ENCODE measurements around the gene SAYSD1. TPM values are rescaled to one million over a fixed set of nuclear protein-coding genes. Genes with fewer than 3 reads are reported as not detected.

Gene SAYSD1
- total and polyA plus RNA-seq, 5 donors from 2014 or later, result 20.6 to 33.6 (median 24.1) TPM

DNA sequence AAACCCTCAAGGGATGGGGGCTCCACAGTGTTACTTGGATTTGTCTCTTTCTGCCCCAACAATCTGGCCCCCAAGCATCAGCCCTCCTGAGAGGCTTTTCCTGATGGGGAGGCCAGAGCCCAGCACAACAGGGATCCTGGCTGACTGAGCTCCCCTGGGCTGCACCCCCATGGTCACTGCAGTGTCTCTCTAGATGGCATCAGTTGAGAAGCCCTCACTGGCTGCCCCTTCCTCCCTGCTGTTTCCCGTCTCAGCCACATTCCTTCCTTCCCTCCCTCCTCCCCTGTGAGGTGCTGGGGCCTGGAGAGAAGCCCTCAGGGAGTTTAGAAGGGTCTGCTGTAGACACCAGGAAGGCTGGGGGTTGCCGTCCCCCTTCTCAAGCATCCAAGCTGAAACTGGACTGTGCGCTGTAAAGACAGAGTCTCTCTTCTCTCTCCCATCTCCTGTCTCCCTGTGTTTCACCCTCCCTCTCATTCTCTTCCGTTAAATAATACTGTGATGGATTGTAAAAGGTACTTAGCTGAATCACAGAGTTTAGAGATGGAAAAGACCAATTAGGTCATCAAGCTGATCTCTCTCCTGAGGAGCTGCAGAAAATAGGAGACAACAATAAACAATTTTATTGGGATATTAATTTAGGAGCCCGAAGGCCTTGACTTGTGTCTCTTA lies 29.7 kb downstream of the SAYSD1 start:
- Mint-ChIP-seq H3K27me3 (peaks cover 29% of the 10 kb centered on the region), H3K9me3 (no peaks in the 10 kb centered on the region)

GRCh38 chr6:39084506-39084905 lies 30.5 kb downstream of the SAYSD1 start:
- H3K27me3 ChIP-seq (ENCODE audit: control insufficient read depth, insufficient read depth, low read length), result no peaks in the 10 kb centered on the region
- Mint-ChIP-seq H3K9me3 (no peaks in the 10 kb centered on the region), H3K36me3 (no peaks in the 10 kb centered on the region), H3K27me3 (peaks cover 27% of the 10 kb centered on the region), H3K4me3 (no peak overlapping the region), H3K27ac (no peak overlapping the region), H3K4me1 (peaks cover 0 to 3% (median 1%) of the 10 kb centered on the region in 4 donors)
- H3K4me1 ChIP-seq (ENCODE audit: control insufficient read depth, insufficient read depth, low read length, poor library complexity, severe bottlenecking), result peaks cover 6% of the 10 kb centered on the region
- H3K9me3 ChIP-seq (ENCODE audit: control insufficient read depth in 2 of 2, low read length in 2 of 2), result no peaks in the 10 kb centered on the region
- ATAC-seq (ENCODE audit: low read depth in 2 of 2) (no peak), DNase-seq (no peak)
- no peak overlapping the region for H3K4me3 ChIP-seq (ENCODE audit: low read depth, low read length)
- H3K36me3 ChIP-seq (ENCODE audit: control insufficient read depth, insufficient read depth, low read length), result no peaks in the 10 kb centered on the region
- H3K27ac ChIP-seq (ENCODE audit: insufficient read depth, low read length, poor library complexity, severe bottlenecking), result no peak overlapping the region

More for the DNA sequence above, 29.7 kb downstream of the SAYSD1 start:
- ATAC-seq (ENCODE audit: low read depth in 2 of 2), result no peak
- Mint-ChIP-seq H3K4me3 (no peak overlapping the region), H3K27ac (peak overlapping the region in 1 of 3 donors; percentile 15), H3K4me1 (peaks cover 0 to 4% (median 2%) of the 10 kb centered on the region in 4 donors), H3K36me3 (no peaks in the 10 kb centered on the region)
- H3K27ac ChIP-seq (ENCODE audit: insufficient read depth, low read length, poor library complexity, severe bottlenecking), result no peak overlapping the region
- peaks cover 6% of the 10 kb centered on the region for H3K4me1 ChIP-seq (ENCODE audit: control insufficient read depth, insufficient read depth, low read length, poor library complexity, severe bottlenecking)
- H3K9me3 ChIP-seq (ENCODE audit: control insufficient read depth in 2 of 2, low read length in 2 of 2), result no peaks in the 10 kb centered on the region
- no peaks in the 10 kb centered on the region for H3K36me3 ChIP-seq (ENCODE audit: control insufficient read depth, insufficient read depth, low read length)
- no peak overlapping the region for H3K4me3 ChIP-seq (ENCODE audit: low read depth, low read length)
- no peaks in the 10 kb centered on the region for H3K27me3 ChIP-seq (ENCODE audit: control insufficient read depth, insufficient read depth, low read length)
- DNase-seq, result no peak

DNA sequence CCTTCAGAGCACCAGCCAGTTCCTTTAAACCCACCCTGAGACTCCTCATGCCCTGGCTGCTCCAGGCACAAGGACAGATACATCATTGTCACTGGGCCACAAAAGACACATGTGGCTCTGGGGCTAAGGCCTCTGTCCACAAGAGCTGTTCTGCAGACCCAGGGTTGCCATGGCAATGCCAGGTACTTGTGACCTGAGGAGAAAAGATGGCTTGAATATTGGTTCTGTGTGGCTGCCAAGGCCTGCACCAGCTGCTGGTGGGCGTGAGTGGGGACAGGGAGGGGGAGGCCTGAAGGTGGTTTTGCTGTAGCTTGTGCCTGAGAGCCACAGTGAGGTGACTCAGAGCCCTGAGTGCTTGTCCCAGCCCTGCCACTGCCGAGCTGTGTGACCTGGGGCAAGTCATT lies 31.8 kb downstream of the SAYSD1 start:
- H3K27ac Mint-ChIP-seq, result no peak overlapping the region
- peaks cover 0 to 3% (median 1%) of the 10 kb centered on the region in 4 donors for H3K4me1 Mint-ChIP-seq
- H3K27me3 ChIP-seq (ENCODE audit: control insufficient read depth, insufficient read depth, low read length), result no peaks in the 10 kb centered on the region
- H3K36me3 ChIP-seq (ENCODE audit: control insufficient read depth, insufficient read depth, low read length), result no peaks in the 10 kb centered on the region
- no peaks in the 10 kb centered on the region for H3K9me3 Mint-ChIP-seq
- H3K27ac ChIP-seq (ENCODE audit: insufficient read depth, low read length, poor library complexity, severe bottlenecking), result no peak overlapping the region
- peaks cover 6% of the 10 kb centered on the region for H3K4me1 ChIP-seq (ENCODE audit: control insufficient read depth, insufficient read depth, low read length, poor library complexity, severe bottlenecking)
- H3K36me3 Mint-ChIP-seq, result no peaks in the 10 kb centered on the region
- H3K9me3 ChIP-seq (ENCODE audit: control insufficient read depth in 2 of 2, low read length in 2 of 2), result no peaks in the 10 kb centered on the region
- ATAC-seq (ENCODE audit: low read depth in 2 of 2) (no peak), DNase-seq (no peak)
- peaks cover 22% of the 10 kb centered on the region for H3K27me3 Mint-ChIP-seq
- H3K4me3 ChIP-seq (ENCODE audit: low read depth, low read length), result no peak overlapping the region
- no peak overlapping the region for H3K4me3 Mint-ChIP-seq

- peaks cover 0 to 3% (median 1%) of the 10 kb centered on the region in 4 donors for H3K4me1 Mint-ChIP-seq
- H3K36me3 ChIP-seq (ENCODE audit: control insufficient read depth, insufficient read depth, low read length), result no peaks in the 10 kb centered on the region
- H3K4me3 ChIP-seq (ENCODE audit: low read depth, low read length), result no peak overlapping the region
- peaks cover 6% of the 10 kb centered on the region for H3K4me1 ChIP-seq (ENCODE audit: control insufficient read depth, insufficient read depth, low read length, poor library complexity, severe bottlenecking)
- DNase-seq (no peak), ATAC-seq (ENCODE audit: low read depth in 2 of 2) (no peak)
- H3K27ac Mint-ChIP-seq, result no peak overlapping the region
- H3K9me3 Mint-ChIP-seq, result no peaks in the 10 kb centered on the region
- H3K27me3 ChIP-seq (ENCODE audit: control insufficient read depth, insufficient read depth, low read length), result no peaks in the 10 kb centered on the region
- no peak overlapping the region for H3K27ac ChIP-seq (ENCODE audit: insufficient read depth, low read length, poor library complexity, severe bottlenecking)
- no peaks in the 10 kb centered on the region for H3K36me3 Mint-ChIP-seq
- no peaks in the 10 kb centered on the region for H3K9me3 ChIP-seq (ENCODE audit: control insufficient read depth in 2 of 2, low read length in 2 of 2)
- H3K4me3 Mint-ChIP-seq, result no peak overlapping the region
- peaks cover 18% of the 10 kb centered on the region for H3K27me3 Mint-ChIP-seq
These were observed 32.7 kb downstream of the SAYSD1 start for GRCh38 chr6:39082310-39082709.

- Histone ChIP-seq H3K27me3 (ENCODE audit: control insufficient read depth, insufficient read depth, low read length) (no peaks in the 10 kb centered on the region), H3K27ac (ENCODE audit: insufficient read depth, low read length, poor library complexity, severe bottlenecking) (no peak overlapping the region), H3K36me3 (ENCODE audit: control insufficient read depth, insufficient read depth, low read length) (no peaks in the 10 kb centered on the region), H3K4me3 (ENCODE audit: low read depth, low read length) (no peak overlapping the region), H3K9me3 (ENCODE audit: control insufficient read depth in 2 of 2, low read length in 2 of 2) (no peaks in the 10 kb centered on the region), H3K4me1 (ENCODE audit: control insufficient read depth, insufficient read depth, low read length, poor library complexity, severe bottlenecking) (no peaks in the 10 kb centered on the region)
- no peak overlapping the region for H3K4me3 Mint-ChIP-seq
- DNase-seq, result no peak
- no peak overlapping the region for H3K27ac Mint-ChIP-seq
- no peaks in the 10 kb centered on the region for H3K4me1 Mint-ChIP-seq
- H3K27me3 Mint-ChIP-seq, result peaks cover 7% of the 10 kb centered on the region
- H3K36me3 Mint-ChIP-seq, result no peaks in the 10 kb centered on the region
- no peaks in the 10 kb centered on the region for H3K9me3 Mint-ChIP-seq
- ATAC-seq (ENCODE audit: low read depth in 2 of 2), result no peak
These were observed 34.6 kb downstream of the SAYSD1 start for GRCh38 chr6:39080246-39080875.

DNA sequence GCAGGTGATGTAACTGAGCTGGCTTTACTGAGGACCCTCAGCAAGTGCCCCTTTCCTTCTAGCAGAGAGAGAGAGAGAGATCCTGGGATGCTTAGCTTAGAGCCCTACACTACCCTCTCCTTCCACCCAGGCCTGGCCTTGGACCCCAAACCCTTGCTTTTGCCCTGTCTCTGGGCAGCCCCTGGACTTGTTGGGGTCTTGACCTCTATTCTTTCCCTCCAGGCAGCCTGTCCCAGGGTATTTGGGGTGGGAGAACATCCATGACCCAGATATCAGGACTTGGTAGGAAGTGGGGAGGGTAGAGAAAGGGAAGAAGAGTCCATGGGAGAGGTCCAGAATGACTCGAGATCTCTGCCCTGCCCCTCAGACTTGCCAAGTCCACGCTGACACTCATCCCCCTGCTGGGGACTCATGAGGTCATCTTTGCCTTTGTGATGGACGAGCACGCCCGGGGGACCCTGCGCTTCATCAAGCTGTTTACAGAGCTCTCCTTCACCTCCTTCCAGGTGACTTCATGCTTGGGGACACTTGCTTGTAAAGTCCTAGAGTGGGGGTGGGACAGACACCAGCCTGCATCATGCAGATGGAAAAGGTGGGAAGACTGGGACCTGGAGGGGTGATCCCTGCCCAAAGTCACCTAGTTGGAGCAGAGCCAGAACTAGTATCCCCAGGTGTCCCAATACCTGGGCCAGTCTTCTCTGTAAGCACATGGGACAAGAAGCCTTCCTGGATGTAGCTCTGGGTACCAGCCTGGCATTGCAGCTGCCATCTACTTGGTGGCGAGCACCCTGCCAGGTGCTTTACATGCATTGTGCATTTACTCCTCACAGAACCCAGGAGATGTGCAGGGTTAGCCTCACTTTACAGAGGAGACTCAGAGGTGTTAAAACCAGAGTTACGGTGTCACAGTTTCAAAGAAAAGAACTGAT lies 35.5 kb downstream of the SAYSD1 start:
- no peak for DNase-seq
- Histone ChIP-seq H3K36me3 (ENCODE audit: control insufficient read depth, insufficient read depth, low read length) (no peaks in the 10 kb centered on the region), H3K4me3 (ENCODE audit: low read depth, low read length) (no peak overlapping the region), H3K27me3 (ENCODE audit: control insufficient read depth, insufficient read depth, low read length) (no peaks in the 10 kb centered on the region), H3K27ac (ENCODE audit: insufficient read depth, low read length, poor library complexity, severe bottlenecking) (no peak overlapping the region), H3K4me1 (ENCODE audit: control insufficient read depth, insufficient read depth, low read length, poor library complexity, severe bottlenecking) (no peaks in the 10 kb centered on the region), H3K9me3 (ENCODE audit: control insufficient read depth in 2 of 2, low read length in 2 of 2) (no peaks in the 10 kb centered on the region)
- H3K27ac Mint-ChIP-seq, result no peak overlapping the region
- H3K4me3 Mint-ChIP-seq, result no peak overlapping the region
- H3K27me3 Mint-ChIP-seq, result peaks cover 9% of the 10 kb centered on the region
- H3K9me3 Mint-ChIP-seq, result no peaks in the 10 kb centered on the region
- H3K36me3 Mint-ChIP-seq, result no peaks in the 10 kb centered on the region
- no peaks in the 10 kb centered on the region for H3K4me1 Mint-ChIP-seq
- ATAC-seq (ENCODE audit: low read depth in 2 of 2), result no peak

DNA sequence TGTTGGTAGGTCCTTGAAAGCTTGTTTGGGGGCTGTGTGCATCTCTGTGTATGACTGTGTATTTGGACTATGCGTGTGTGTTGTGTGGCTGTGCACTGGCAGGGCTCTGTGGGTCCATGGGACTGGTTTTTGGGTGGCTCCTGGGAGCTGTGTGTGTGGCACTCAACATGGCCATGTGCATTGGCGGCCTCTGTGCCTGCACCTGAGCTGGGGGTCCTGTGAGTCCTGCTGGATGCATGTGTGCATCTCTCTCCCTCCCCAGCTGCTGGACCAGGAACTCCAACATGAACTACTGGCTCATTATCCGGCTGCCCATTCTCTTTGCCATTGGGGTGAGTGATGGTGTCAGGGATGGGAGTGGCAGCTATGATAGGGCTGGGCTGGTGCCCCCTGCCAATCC lies 36.3 kb downstream of the SAYSD1 start:
- ATAC-seq (ENCODE audit: low read depth in 2 of 2) (no peak), DNase-seq (no peak)
- Histone ChIP-seq H3K4me3 (ENCODE audit: low read depth, low read length) (no peak overlapping the region), H3K36me3 (ENCODE audit: control insufficient read depth, insufficient read depth, low read length) (no peaks in the 10 kb centered on the region), H3K9me3 (ENCODE audit: control insufficient read depth in 2 of 2, low read length in 2 of 2) (no peaks in the 10 kb centered on the region), H3K4me1 (ENCODE audit: control insufficient read depth, insufficient read depth, low read length, poor library complexity, severe bottlenecking) (no peaks in the 10 kb centered on the region), H3K27ac (ENCODE audit: insufficient read depth, low read length, poor library complexity, severe bottlenecking) (no peak overlapping the region), H3K27me3 (ENCODE audit: control insufficient read depth, insufficient read depth, low read length) (no peaks in the 10 kb centered on the region)
- no peaks in the 10 kb centered on the region for H3K36me3 Mint-ChIP-seq
- H3K9me3 Mint-ChIP-seq, result no peaks in the 10 kb centered on the region
- H3K27ac Mint-ChIP-seq, result no peak overlapping the region
- H3K4me1 Mint-ChIP-seq, result no peaks in the 10 kb centered on the region
- peaks cover 8% of the 10 kb centered on the region for H3K27me3 Mint-ChIP-seq
- H3K4me3 Mint-ChIP-seq, result no peak overlapping the region
